ENCODE results near the gene PAX5.

Gene PAX5

GRCh38 chr9:36848946-36849345, 185.1 kb downstream of the PAX5 start:
- DNase-seq: no peak

GRCh38 chr9:36847781-36848673, 186.0 kb downstream of the PAX5 start:
- DNase-seq: peak; percentile 22 to 64

- DNase-seq: no peak
Measured at GRCh38 chr9:36846621-36847020, 187.4 kb downstream of the PAX5 start.

GRCh38 chr9:36845844-36846243, 188.2 kb downstream of the PAX5 start:
- DNase-seq: no peak

- no peak for DNase-seq
Measured at GRCh38 chr9:36844961-36845360, 189.1 kb downstream of the PAX5 start.

- DNase-seq: no peak
Measured at GRCh38 chr9:36843964-36844363, 190.1 kb downstream of the PAX5 start.

GRCh38 chr9:36842560-36843530, 191.2 kb downstream of the PAX5 start:
- no peak for DNase-seq

GRCh38 chr9:36840898-36841536, 193.1 kb downstream of the PAX5 start:
- no peak for DNase-seq

- no peak for DNase-seq
Measured at GRCh38 chr9:36839131-36839885, 194.8 kb downstream of the PAX5 start.

- no peak for DNase-seq
Measured at GRCh38 chr9:36837431-36838405, 196.3 kb downstream of the PAX5 start.

GRCh38 chr9:36836486-36836885, 197.6 kb downstream of the PAX5 start:
- no peak for DNase-seq

- DNase-seq: no peak
Measured at GRCh38 chr9:36835271-36835996, 198.6 kb downstream of the PAX5 start.

- no peak for DNase-seq
Measured at GRCh38 chr9:36834736-36835135, 199.3 kb downstream of the PAX5 start.

- DNase-seq: peak in 1 of 2 experiments; percentile 14
Measured at GRCh38 chr9:36833954-36834353, 200.1 kb downstream of the PAX5 start.

GRCh38 chr9:36832164-36832795, 201.8 kb downstream of the PAX5 start:
- no peak for DNase-seq

GRCh38 chr9:36831381-36832161, 202.5 kb downstream of the PAX5 start:
- no peak for DNase-seq

GRCh38 chr9:36828611-36829013, 205.5 kb downstream of the PAX5 start:
- DNase-seq: no peak

- DNase-seq: no peak
Measured at GRCh38 chr9:36827593-36827992, 206.5 kb downstream of the PAX5 start.

- no peak for DNase-seq
Measured at GRCh38 chr9:36826581-36826980, 207.5 kb downstream of the PAX5 start.
